Loucy (cell line): ENCODE results near the gene ADCY2.

Experiments used
- H2AFZ ChIP-seq: fragments of 200-600 bp; sonication (generic); 2 replicates; pipeline ENCODE4 v1.6.0; 2016; ENCODE audit warnings: antibody characterized with exemption, mild to moderate bottlenecking, low read length, moderate library complexity
- H3F3A ChIP-seq: fragments of 200-600 bp; 2 replicates; pipeline ENCODE4 v1.6.0; 2016; ENCODE audit warnings: antibody characterized with exemption, low read depth, mild to moderate bottlenecking
- H3K27me3 ChIP-seq: fragments of 200-600 bp; sonication (generic); 2 replicates; pipeline ENCODE4 v1.6.1; 2014; ENCODE audit warnings: low read length, mild to moderate bottlenecking; ENCODE audit not compliant: insufficient read depth, poor library complexity, severe bottlenecking
- H3K36me3 ChIP-seq: fragments of 200-600 bp; sonication (generic); 2 replicates; pipeline ENCODE4 v1.6.1; 2016; ENCODE audit warnings: low read length; ENCODE audit not compliant: insufficient read depth
- H3K4me1 ChIP-seq: fragments of 200-600 bp; sonication (generic); 2 replicates; pipeline ENCODE4 v1.5.1; 2014; ENCODE audit warnings: low read length, mild to moderate bottlenecking; ENCODE audit not compliant: insufficient read depth, poor library complexity, severe bottlenecking
- H3K4me2 ChIP-seq: fragments of 200-600 bp; sonication (generic); 2 replicates; pipeline ENCODE4 v1.6.0; 2014; ENCODE audit warnings: antibody characterized with exemption, low read length, low read depth, mild to moderate bottlenecking; ENCODE audit not compliant: poor library complexity, severe bottlenecking
- H3K4me3 ChIP-seq: fragments of 200-600 bp; sonication (generic); 2 replicates; pipeline ENCODE4 v1.5.1; 2014; ENCODE audit warnings: low read length, mild to moderate bottlenecking, mixed read lengths; ENCODE audit not compliant: poor library complexity, severe bottlenecking
- H3K79me2 ChIP-seq: fragments of 200-600 bp; sonication (generic); 2 replicates; pipeline ENCODE4 v1.6.1; 2014; ENCODE audit warnings: low read length; ENCODE audit not compliant: insufficient read depth
- H3K9ac ChIP-seq: fragments of 200-600 bp; sonication (generic); 2 replicates; pipeline ENCODE4 v1.6.0; 2014; ENCODE audit warnings: mild to moderate bottlenecking, low read depth, low read length, moderate library complexity; ENCODE audit not compliant: poor library complexity, severe bottlenecking
- H3K9me2 ChIP-seq: fragments of 200-600 bp; sonication (generic); replicated peaks from 2 replicates; pipeline ENCODE4 v1.6.1; 2016; ENCODE audit warnings: low read depth, low read length, mixed read lengths
- H3K9me3 ChIP-seq: fragments of 200-600 bp; sonication (generic); 2 replicates; pipeline ENCODE4 v1.6.1; 2014; ENCODE audit warnings: mild to moderate bottlenecking, antibody characterized with exemption, low read length, low read depth; ENCODE audit not compliant: insufficient read depth
- H4K20me1 ChIP-seq: fragments of 200-600 bp; sonication (generic); 2 replicates; pipeline ENCODE4 v1.6.0; 2014; ENCODE audit warnings: antibody characterized with exemption, low read length, mild to moderate bottlenecking; ENCODE audit not compliant: insufficient read depth, poor library complexity, severe bottlenecking
- EZH2phosphoT487 ChIP-seq: fragments of 200-600 bp; IDR thresholded peaks from 2 replicates; pipeline ENCODE4 v1.6.1; 2018; ENCODE audit warnings: antibody characterized with exemption, mild to moderate bottlenecking, moderate library complexity, borderline replicate concordance
- TF ChIP-seq, protein P1 (sequence below): fragments of 200-600 bp; sonication (generic); conservative IDR thresholded peaks from 2 replicates; pipeline ENCODE4 v1.5.1; 2014; ENCODE audit warnings: mild to moderate bottlenecking, antibody characterized with exemption, low read length

ADCY2 gene

GRCh38 chr5:7577381-7577780, 181.4 kb downstream of the ADCY2 start:
- Histone ChIP-seq H3F3A (no peaks in the 10 kb centered on the region), H3K36me3 (no peaks in the 10 kb centered on the region), H3K4me1 (no peaks in the 10 kb centered on the region), H3K79me2 (no peaks in the 10 kb centered on the region), H3K4me3 (no peak overlapping the region), H3K27me3 (no peaks in the 10 kb centered on the region), H4K20me1 (no peaks in the 10 kb centered on the region), H2AFZ (no peak overlapping the region), H3K9me3 (no peaks in the 10 kb centered on the region), H3K4me2 (no peak overlapping the region), H3K9ac (no peak overlapping the region), H3K9me2 (no peaks in the 10 kb centered on the region)
- no peak for TF ChIP-seq EZH2phosphoT487
- TF ChIP-seq, protein P1, sequence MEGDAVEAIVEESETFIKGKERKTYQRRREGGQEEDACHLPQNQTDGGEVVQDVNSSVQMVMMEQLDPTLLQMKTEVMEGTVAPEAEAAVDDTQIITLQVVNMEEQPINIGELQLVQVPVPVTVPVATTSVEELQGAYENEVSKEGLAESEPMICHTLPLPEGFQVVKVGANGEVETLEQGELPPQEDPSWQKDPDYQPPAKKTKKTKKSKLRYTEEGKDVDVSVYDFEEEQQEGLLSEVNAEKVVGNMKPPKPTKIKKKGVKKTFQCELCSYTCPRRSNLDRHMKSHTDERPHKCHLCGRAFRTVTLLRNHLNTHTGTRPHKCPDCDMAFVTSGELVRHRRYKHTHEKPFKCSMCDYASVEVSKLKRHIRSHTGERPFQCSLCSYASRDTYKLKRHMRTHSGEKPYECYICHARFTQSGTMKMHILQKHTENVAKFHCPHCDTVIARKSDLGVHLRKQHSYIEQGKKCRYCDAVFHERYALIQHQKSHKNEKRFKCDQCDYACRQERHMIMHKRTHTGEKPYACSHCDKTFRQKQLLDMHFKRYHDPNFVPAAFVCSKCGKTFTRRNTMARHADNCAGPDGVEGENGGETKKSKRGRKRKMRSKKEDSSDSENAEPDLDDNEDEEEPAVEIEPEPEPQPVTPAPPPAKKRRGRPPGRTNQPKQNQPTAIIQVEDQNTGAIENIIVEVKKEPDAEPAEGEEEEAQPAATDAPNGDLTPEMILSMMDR = no peak

GRCh38 chr5:7578071-7578470, 182.1 kb downstream of the ADCY2 start:
- H2AFZ ChIP-seq = no peak overlapping the region
- H3K9me3 ChIP-seq = no peaks in the 10 kb centered on the region
- H3K27me3 ChIP-seq = no peaks in the 10 kb centered on the region
- no peaks in the 10 kb centered on the region for H3K36me3 ChIP-seq
- no peaks in the 10 kb centered on the region for H3K4me1 ChIP-seq
- H3F3A ChIP-seq = no peaks in the 10 kb centered on the region
- H3K9ac ChIP-seq = no peak overlapping the region
- H3K4me3 ChIP-seq = no peak overlapping the region
- no peaks in the 10 kb centered on the region for H4K20me1 ChIP-seq
- H3K9me2 ChIP-seq = no peaks in the 10 kb centered on the region
- H3K79me2 ChIP-seq = no peaks in the 10 kb centered on the region
- no peak overlapping the region for H3K4me2 ChIP-seq
- no peak for TF ChIP-seq EZH2phosphoT487
- TF ChIP-seq, protein P1 = no peak

- Histone ChIP-seq H3K9me3 (no peaks in the 10 kb centered on the region), H3K9me2 (no peaks in the 10 kb centered on the region), H3K79me2 (no peaks in the 10 kb centered on the region), H3K4me1 (no peaks in the 10 kb centered on the region), H3K36me3 (no peaks in the 10 kb centered on the region), H4K20me1 (no peaks in the 10 kb centered on the region), H2AFZ (no peak overlapping the region), H3F3A (no peaks in the 10 kb centered on the region), H3K4me2 (no peak overlapping the region), H3K27me3 (no peaks in the 10 kb centered on the region), H3K4me3 (no peak overlapping the region), H3K9ac (no peak overlapping the region)
- TF ChIP-seq EZH2phosphoT487 = no peak
- TF ChIP-seq, protein P1 = no peak
These were observed 188.8 kb downstream of the ADCY2 start for GRCh38 chr5:7584749-7585148.
